Chondrocyte (in vitro differentiated cells): ENCODE data around the gene TTLL11. TPM values are rescaled to one million over a fixed set of nuclear protein-coding genes. Genes with fewer than 3 reads are reported as not detected.
A peak's percentile ranks its signal among the peaks of the same experiment; 100 is the strongest.
"Not testable (repeated sequence)": the region's sequence is repeated elsewhere in the genome, so short reads cannot be mapped to it uniquely, and the experiment has no call there.

ENCODE experiments used
- DNase-seq: peaks from one replicate; pipeline ENCODE4 v3.0.0; 2021; ENCODE audit warnings: mixed read lengths, low spot score
- H3K27ac Mint-ChIP-seq: one replicate; pipeline ENCODE4 v1.8.0; 2021; ENCODE audit warnings: mild to moderate bottlenecking, moderate library complexity, mixed read lengths; ENCODE audit not compliant: unreplicated experiment
- H3K27me3 Mint-ChIP-seq: 2 replicates; pipeline ENCODE4 v1.8.0; 2021; ENCODE audit warnings: low read depth, mixed read lengths
- H3K36me3 Mint-ChIP-seq: 2 replicates; pipeline ENCODE4 v1.8.0; 2021; ENCODE audit warnings: low read depth, mixed read lengths
- H3K4me1 Mint-ChIP-seq: 2 replicates; pipeline ENCODE4 v1.8.0; 2021; ENCODE audit warnings: low read depth, mild to moderate bottlenecking, mixed read lengths
- H3K4me3 Mint-ChIP-seq: one replicate; pipeline ENCODE4 v1.8.0; 2021; ENCODE audit warnings: mild to moderate bottlenecking, moderate library complexity, mixed read lengths; ENCODE audit not compliant: unreplicated experiment
- H3K9me3 Mint-ChIP-seq: 2 replicates; pipeline ENCODE4 v1.8.0; 2021; ENCODE audit warnings: low read depth, mixed read lengths
- CTCF ChIP-seq: fragments of 200-600 bp; sonication (generic); IDR thresholded peaks from 2 replicates; pipeline ENCODE4 v1.5.0; 2021; ENCODE audit warnings: antibody characterized with exemption, mild to moderate bottlenecking, moderate library complexity
- total RNA-seq: library from RNA; stranded (reverse); gene quantifications from 3 replicates; pipeline ENCODE4 v1.2.1, GENCODE V29; 2021

TTLL11 gene
- total RNA-seq, 1 donor from 2014 or later = 9.1 TPM

GRCh38 chr9:122007837-122008236 lies 85.3 kb downstream of the TTLL11 start:
- Mint-ChIP-seq H3K27me3 (no peaks in the 10 kb centered on the region), H3K4me3 (no peak overlapping the region), H3K9me3 (no peaks in the 10 kb centered on the region), H3K27ac (no peak overlapping the region), H3K4me1 (peaks cover 4% of the 10 kb centered on the region), H3K36me3 (no peaks in the 10 kb centered on the region)
- TF ChIP-seq CTCF = no peak
- no peak for DNase-seq

GRCh38 chr9:122005597-122005996 lies 87.5 kb downstream of the TTLL11 start:
- Mint-ChIP-seq H3K4me3 (no peak overlapping the region), H3K36me3 (no peaks in the 10 kb centered on the region), H3K27ac (no peak overlapping the region), H3K9me3 (no peaks in the 10 kb centered on the region), H3K4me1 (peaks cover 21% of the 10 kb centered on the region), H3K27me3 (no peaks in the 10 kb centered on the region)
- DNase-seq = no peak
- peak; percentile 82 for TF ChIP-seq CTCF

- no peak overlapping the region for H3K4me3 Mint-ChIP-seq
- no peaks in the 10 kb centered on the region for H3K9me3 Mint-ChIP-seq
Observed at GRCh38 chr9:122004589-122004988, 88.5 kb downstream of the TTLL11 start.

GRCh38 chr9:122001491-122002201 lies 91.5 kb downstream of the TTLL11 start:
- H3K27me3 Mint-ChIP-seq = no peaks in the 10 kb centered on the region
- no peak overlapping the region for H3K4me3 Mint-ChIP-seq
- H3K9me3 Mint-ChIP-seq = no peaks in the 10 kb centered on the region
- TF ChIP-seq CTCF = no peak
- peaks cover 30% of the 10 kb centered on the region for H3K4me1 Mint-ChIP-seq
- peak overlapping the region; percentile 22 for H3K27ac Mint-ChIP-seq
- H3K36me3 Mint-ChIP-seq = no peaks in the 10 kb centered on the region
- DNase-seq = no peak

More at GRCh38 chr9:122004589-122004988, 88.5 kb downstream of the TTLL11 start:
- Mint-ChIP-seq H3K27me3 (no peaks in the 10 kb centered on the region), H3K27ac (no peak overlapping the region), H3K36me3 (no peaks in the 10 kb centered on the region), H3K4me1 (peaks cover 21% of the 10 kb centered on the region)
- no peak for DNase-seq
- no peak for TF ChIP-seq CTCF

GRCh38 chr9:122000526-122000925 lies 92.6 kb downstream of the TTLL11 start:
- H3K36me3 Mint-ChIP-seq, H3K9me3 Mint-ChIP-seq, DNase-seq, H3K27ac Mint-ChIP-seq, H3K27me3 Mint-ChIP-seq, H3K4me3 Mint-ChIP-seq: not testable (repeated sequence)
- peaks cover 30% of the 10 kb centered on the region for H3K4me1 Mint-ChIP-seq

GRCh38 chr9:121999556-121999955 lies 93.6 kb downstream of the TTLL11 start:
- no peak for DNase-seq
- no peak for TF ChIP-seq CTCF
- Mint-ChIP-seq H3K4me3 (no peak overlapping the region), H3K27ac (no peak overlapping the region), H3K36me3 (no peaks in the 10 kb centered on the region), H3K27me3 (no peaks in the 10 kb centered on the region), H3K4me1 (peaks cover 30% of the 10 kb centered on the region), H3K9me3 (no peaks in the 10 kb centered on the region)
